IPS-20b (cell line): ENCODE data around the gene GRSF1.

Experiments used
- H3K27ac ChIP-seq: one replicate; pipeline ENCODE4 v1.5.1; 2013; ENCODE audit warnings: low read length
- H3K27me3 ChIP-seq: 2 replicates; pipeline ENCODE4 v1.6.1; 2013; ENCODE audit warnings: mild to moderate bottlenecking, low read length, inconsistent platforms; ENCODE audit not compliant: insufficient read depth
- H3K36me3 ChIP-seq: 2 replicates; pipeline ENCODE4 v1.6.1; 2013; ENCODE audit warnings: low read depth, mild to moderate bottlenecking, inconsistent platforms, low read length, moderate library complexity; ENCODE audit not compliant: insufficient read depth
- H3K4me1 ChIP-seq: 2 replicates; pipeline ENCODE4 v1.6.1; 2013; ENCODE audit warnings: mild to moderate bottlenecking, control low read depth, inconsistent platforms, low read length, moderate library complexity; ENCODE audit not compliant: insufficient read depth
- H3K4me3 ChIP-seq: 2 replicates; pipeline ENCODE4 v1.5.1; 2013; ENCODE audit warnings: mild to moderate bottlenecking, low read length, inconsistent platforms
- H3K9ac ChIP-seq: 2 replicates; pipeline ENCODE4 v1.6.1; 2013; ENCODE audit warnings: low read depth, mild to moderate bottlenecking, inconsistent platforms, low read length, moderate library complexity
- H3K9me3 ChIP-seq: 2 replicates; pipeline ENCODE4 v1.6.1; 2013; ENCODE audit warnings: mild to moderate bottlenecking, low read depth, low read length, inconsistent platforms; ENCODE audit not compliant: insufficient read depth

Gene GRSF1

GRCh38 chr4:70830054-70830453 lies 9.6 kb downstream of the GRSF1 start:
- Histone ChIP-seq H3K36me3 (peaks cover 95% of the 10 kb centered on the region), H3K4me1 (no peaks in the 10 kb centered on the region), H3K9me3 (no peaks in the 10 kb centered on the region), H3K27me3 (no peaks in the 10 kb centered on the region), H3K9ac (no peak overlapping the region), H3K4me3 (no peak overlapping the region), H3K27ac (no peak overlapping the region)

GRCh38 chr4:70829492-70829891 lies 10.2 kb downstream of the GRSF1 start:
- Histone ChIP-seq H3K4me3 (no peak overlapping the region), H3K27ac (no peak overlapping the region), H3K4me1 (no peaks in the 10 kb centered on the region)

GRCh38 chr4:70829015-70829414 lies 10.7 kb downstream of the GRSF1 start:
- no peak overlapping the region for H3K27ac ChIP-seq
- H3K4me3 ChIP-seq = no peak overlapping the region
- no peaks in the 10 kb centered on the region for H3K27me3 ChIP-seq
- H3K4me1 ChIP-seq = no peaks in the 10 kb centered on the region
- no peaks in the 10 kb centered on the region for H3K9me3 ChIP-seq
- H3K9ac ChIP-seq = no peak overlapping the region
- peaks cover 95% of the 10 kb centered on the region for H3K36me3 ChIP-seq

More at GRCh38 chr4:70829492-70829891, 10.2 kb downstream of the GRSF1 start:
- H3K9me3 ChIP-seq = no peaks in the 10 kb centered on the region
- no peaks in the 10 kb centered on the region for H3K27me3 ChIP-seq
- peaks cover 95% of the 10 kb centered on the region for H3K36me3 ChIP-seq
- H3K9ac ChIP-seq = no peak overlapping the region

GRCh38 chr4:70818921-70819320 lies 20.8 kb downstream of the GRSF1 start:
- no peaks in the 10 kb centered on the region for H3K9me3 ChIP-seq
- H3K4me3 ChIP-seq = no peak overlapping the region
- H3K36me3 ChIP-seq = peaks cover 59% of the 10 kb centered on the region
- H3K4me1 ChIP-seq = no peaks in the 10 kb centered on the region
- no peaks in the 10 kb centered on the region for H3K27me3 ChIP-seq
- H3K27ac ChIP-seq = no peak overlapping the region
- no peak overlapping the region for H3K9ac ChIP-seq

GRCh38 chr4:70818173-70818855 lies 21.4 kb downstream of the GRSF1 start:
- no peak overlapping the region for H3K4me3 ChIP-seq
- H3K27me3 ChIP-seq = no peaks in the 10 kb centered on the region
- no peaks in the 10 kb centered on the region for H3K4me1 ChIP-seq
- H3K9me3 ChIP-seq = no peaks in the 10 kb centered on the region
- H3K9ac ChIP-seq = no peak overlapping the region
- H3K36me3 ChIP-seq = peaks cover 53% of the 10 kb centered on the region
- H3K27ac ChIP-seq = no peak overlapping the region

GRCh38 chr4:70816894-70817293 lies 22.8 kb downstream of the GRSF1 start:
- H3K27me3 ChIP-seq = no peaks in the 10 kb centered on the region
- no peak overlapping the region for H3K4me3 ChIP-seq
- H3K27ac ChIP-seq = no peak overlapping the region
- no peaks in the 10 kb centered on the region for H3K4me1 ChIP-seq
- peaks cover 40% of the 10 kb centered on the region for H3K36me3 ChIP-seq
- H3K9me3 ChIP-seq = no peaks in the 10 kb centered on the region
- no peak overlapping the region for H3K9ac ChIP-seq

- H3K27ac ChIP-seq = no peak overlapping the region
- no peaks in the 10 kb centered on the region for H3K4me1 ChIP-seq
- no peak overlapping the region for H3K9ac ChIP-seq
- H3K9me3 ChIP-seq = no peaks in the 10 kb centered on the region
- peaks cover 28% of the 10 kb centered on the region for H3K36me3 ChIP-seq
- H3K4me3 ChIP-seq = no peak overlapping the region
- H3K27me3 ChIP-seq = no peaks in the 10 kb centered on the region
Measured at GRCh38 chr4:70815370-70815769, 24.3 kb downstream of the GRSF1 start.

- H3K27ac ChIP-seq = no peak overlapping the region
- no peak overlapping the region for H3K4me3 ChIP-seq
- H3K4me1 ChIP-seq = no peaks in the 10 kb centered on the region
- no peaks in the 10 kb centered on the region for H3K36me3 ChIP-seq
- no peaks in the 10 kb centered on the region for H3K27me3 ChIP-seq
- no peak overlapping the region for H3K9ac ChIP-seq
- H3K9me3 ChIP-seq = no peaks in the 10 kb centered on the region
Measured at GRCh38 chr4:70808151-70808550, 31.5 kb downstream of the GRSF1 start.

- no peaks in the 10 kb centered on the region for H3K27me3 ChIP-seq
- H3K27ac ChIP-seq = no peak overlapping the region
- no peaks in the 10 kb centered on the region for H3K4me1 ChIP-seq
- no peak overlapping the region for H3K9ac ChIP-seq
- H3K4me3 ChIP-seq = no peak overlapping the region
- H3K36me3 ChIP-seq = no peaks in the 10 kb centered on the region
- no peaks in the 10 kb centered on the region for H3K9me3 ChIP-seq
Measured at GRCh38 chr4:70802928-70803580, 36.6 kb downstream of the GRSF1 start.

- no peaks in the 10 kb centered on the region for H3K4me1 ChIP-seq
- peaks cover 5% of the 10 kb centered on the region; the same call in 1 of the 2 replicates for H3K36me3 ChIP-seq
- no peak overlapping the region for H3K9ac ChIP-seq
- H3K27me3 ChIP-seq = no peaks in the 10 kb centered on the region
- H3K9me3 ChIP-seq = no peaks in the 10 kb centered on the region
- H3K27ac ChIP-seq = no peak overlapping the region
- no peak overlapping the region for H3K4me3 ChIP-seq
Measured at GRCh38 chr4:70801265-70801809, 38.4 kb downstream of the GRSF1 start.

GRCh38 chr4:70793626-70794025 lies 46.1 kb downstream of the GRSF1 start:
- Histone ChIP-seq H3K9ac (no peak overlapping the region), H3K27me3 (no peaks in the 10 kb centered on the region), H3K4me1 (no peaks in the 10 kb centered on the region), H3K9me3 (no peaks in the 10 kb centered on the region), H3K36me3 (peaks cover 48% of the 10 kb centered on the region), H3K4me3 (no peak overlapping the region), H3K27ac (no peak overlapping the region)

- Histone ChIP-seq H3K4me3 (no peak overlapping the region), H3K27ac (no peak overlapping the region), H3K9me3 (no peaks in the 10 kb centered on the region), H3K4me1 (no peaks in the 10 kb centered on the region), H3K27me3 (no peaks in the 10 kb centered on the region), H3K36me3 (peaks cover 36% of the 10 kb centered on the region), H3K9ac (no peak overlapping the region)
Measured at GRCh38 chr4:70788733-70789132, 51.0 kb downstream of the GRSF1 start.
